IPS-18a (cell line): ENCODE data around the gene MIER2.

ENCODE experiments used
- H3K27ac ChIP-seq: one replicate; pipeline ENCODE4 v1.5.1; 2013; ENCODE audit warnings: low read length
- H3K27me3 ChIP-seq: one replicate; pipeline ENCODE4 v1.6.1; 2013; ENCODE audit warnings: mild to moderate bottlenecking, low read length; ENCODE audit not compliant: control insufficient read depth, insufficient read depth
- H3K36me3 ChIP-seq: one replicate; pipeline ENCODE4 v1.6.1; 2013; ENCODE audit warnings: low read depth, low read length; ENCODE audit not compliant: control insufficient read depth
- H3K4me1 ChIP-seq: one replicate; pipeline ENCODE4 v1.6.1; 2013; ENCODE audit warnings: low read depth, low read length; ENCODE audit not compliant: control insufficient read depth
- H3K4me3 ChIP-seq: one replicate; pipeline ENCODE4 v1.5.1; 2013; ENCODE audit warnings: low read length
- H3K9ac ChIP-seq: one replicate; pipeline ENCODE4 v1.6.1; 2013; ENCODE audit warnings: mild to moderate bottlenecking, low read length, moderate library complexity
- H3K9me3 ChIP-seq: one replicate; pipeline ENCODE4 v1.6.1; 2013; ENCODE audit warnings: low read depth, low read length; ENCODE audit not compliant: control insufficient read depth

Gene MIER2

DNA sequence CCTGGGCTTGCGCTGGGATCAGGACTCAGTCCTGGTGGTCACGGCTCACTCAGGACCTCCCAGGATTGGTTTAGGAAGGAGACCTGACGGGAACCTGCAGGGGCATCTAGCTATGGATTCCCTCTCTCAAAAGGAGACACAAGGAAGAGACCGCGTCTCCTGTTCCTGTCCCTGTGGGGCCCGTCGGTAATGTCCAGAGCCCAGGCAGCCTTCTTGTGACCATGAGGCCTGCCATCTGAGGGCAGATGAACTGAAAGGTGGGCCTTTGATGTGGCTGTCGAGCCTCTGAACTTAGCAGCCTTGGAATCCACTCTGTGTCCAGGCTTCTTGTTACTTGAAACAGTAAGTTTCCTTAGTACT, 31.5 kb upstream of the MIER2 start:
- no peaks in the 10 kb centered on the region for H3K9me3 ChIP-seq
- no peak overlapping the region for H3K9ac ChIP-seq
- H3K4me3 ChIP-seq = no peak overlapping the region
- no peaks in the 10 kb centered on the region for H3K27me3 ChIP-seq
- H3K27ac ChIP-seq = no peak overlapping the region
- no peaks in the 10 kb centered on the region for H3K36me3 ChIP-seq
- H3K4me1 ChIP-seq = no peaks in the 10 kb centered on the region

DNA sequence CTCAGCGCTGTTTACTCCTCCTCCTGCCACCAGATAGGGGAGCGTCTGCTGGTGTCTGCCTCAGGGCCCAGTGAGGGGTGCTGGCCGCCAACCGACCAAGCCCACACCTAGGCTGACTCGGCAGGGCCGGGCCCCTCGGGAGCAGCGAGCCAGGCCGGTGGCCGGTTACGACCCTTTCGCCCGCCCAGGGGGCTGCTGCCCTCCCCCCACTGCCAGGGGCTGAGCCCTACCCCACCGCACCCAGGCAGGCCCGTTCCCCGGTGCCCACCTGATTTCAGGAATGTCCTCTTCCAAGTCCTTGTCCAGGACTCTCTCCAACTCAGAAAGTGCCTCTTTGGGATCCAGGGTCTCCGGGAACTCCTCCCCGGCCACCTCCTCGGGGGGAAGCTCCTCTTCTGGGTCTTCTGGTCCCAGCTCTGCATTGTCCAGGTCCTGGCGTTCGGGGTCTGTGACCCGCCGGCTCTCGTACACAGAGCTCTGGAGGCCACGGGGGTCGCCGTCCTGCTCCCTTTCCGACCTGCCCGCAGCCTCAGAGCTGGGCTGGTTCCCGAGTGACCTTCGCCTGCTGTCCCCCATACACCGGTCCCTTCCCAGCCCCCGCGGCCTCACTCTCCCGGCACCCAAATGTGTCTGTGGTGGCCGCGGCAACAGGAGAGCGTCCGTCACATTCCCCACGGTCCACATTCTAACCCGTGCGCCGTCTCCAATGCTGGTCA, 31.0 kb upstream of the MIER2 start:
- Histone ChIP-seq H3K9ac (no peak overlapping the region), H3K9me3 (no peaks in the 10 kb centered on the region), H3K27me3 (no peaks in the 10 kb centered on the region), H3K4me1 (no peaks in the 10 kb centered on the region), H3K4me3 (no peak overlapping the region), H3K36me3 (no peaks in the 10 kb centered on the region), H3K27ac (no peak overlapping the region)

DNA sequence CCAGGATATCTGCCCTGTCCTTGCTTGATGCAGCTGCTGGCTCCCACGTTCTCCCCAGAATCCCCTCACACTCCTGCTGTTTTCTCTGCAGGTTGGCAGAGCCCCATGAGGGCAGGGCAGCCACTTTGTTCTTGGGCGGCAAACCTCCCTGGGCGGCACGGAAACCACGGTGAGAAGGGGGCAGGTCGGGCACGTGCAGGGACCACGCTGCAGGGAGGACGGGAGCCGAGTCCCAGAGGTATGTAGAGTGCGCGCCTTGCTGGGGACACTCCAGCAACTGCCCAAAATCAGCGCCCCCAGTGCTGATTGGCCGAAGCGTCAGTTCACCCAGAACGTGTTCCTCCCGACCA, 30.3 kb upstream of the MIER2 start:
- H3K27me3 ChIP-seq = no peaks in the 10 kb centered on the region
- no peaks in the 10 kb centered on the region for H3K4me1 ChIP-seq
- H3K9me3 ChIP-seq = no peaks in the 10 kb centered on the region
- H3K9ac ChIP-seq = no peak overlapping the region
- no peak overlapping the region for H3K4me3 ChIP-seq
- no peak overlapping the region for H3K27ac ChIP-seq
- H3K36me3 ChIP-seq = no peaks in the 10 kb centered on the region

DNA sequence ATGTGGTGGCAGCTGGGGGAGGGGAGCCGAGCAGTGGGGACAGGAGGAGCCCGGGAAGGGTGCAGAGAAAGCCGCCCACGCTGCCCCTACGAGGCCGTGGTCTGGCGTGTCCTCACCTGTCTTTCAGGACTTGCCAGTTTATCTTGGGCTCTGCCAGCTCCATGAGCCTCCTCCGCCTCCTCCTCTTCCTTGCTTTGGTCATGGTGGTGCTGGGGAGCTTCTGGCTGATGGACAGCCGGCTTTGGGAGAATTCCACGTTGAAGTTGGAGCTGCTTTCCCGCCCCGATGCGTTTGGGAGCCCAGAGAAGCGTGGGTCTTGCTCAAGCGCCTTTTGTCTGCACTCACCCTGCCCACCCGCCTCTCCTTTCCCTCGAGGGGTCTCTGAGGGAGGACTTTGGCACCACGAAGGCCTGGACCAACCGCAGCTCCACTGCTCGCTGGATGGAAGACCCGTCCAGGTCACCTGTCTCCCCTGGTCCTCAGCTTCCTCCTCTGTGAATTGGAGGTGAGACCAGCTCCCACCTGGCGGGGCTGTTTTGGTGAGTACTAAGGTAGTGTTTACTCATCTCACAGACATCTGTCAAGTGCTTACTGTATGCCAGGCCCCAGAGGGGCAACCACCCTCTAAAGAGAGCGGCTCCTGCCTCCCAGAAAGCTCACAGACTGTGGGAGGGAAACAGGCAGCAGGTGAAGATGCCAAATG, 29.7 kb upstream of the MIER2 start:
- Histone ChIP-seq H3K27ac (no peak overlapping the region), H3K4me3 (no peak overlapping the region), H3K9ac (no peak overlapping the region), H3K4me1 (no peaks in the 10 kb centered on the region), H3K27me3 (no peaks in the 10 kb centered on the region), H3K36me3 (no peaks in the 10 kb centered on the region), H3K9me3 (no peaks in the 10 kb centered on the region)

DNA sequence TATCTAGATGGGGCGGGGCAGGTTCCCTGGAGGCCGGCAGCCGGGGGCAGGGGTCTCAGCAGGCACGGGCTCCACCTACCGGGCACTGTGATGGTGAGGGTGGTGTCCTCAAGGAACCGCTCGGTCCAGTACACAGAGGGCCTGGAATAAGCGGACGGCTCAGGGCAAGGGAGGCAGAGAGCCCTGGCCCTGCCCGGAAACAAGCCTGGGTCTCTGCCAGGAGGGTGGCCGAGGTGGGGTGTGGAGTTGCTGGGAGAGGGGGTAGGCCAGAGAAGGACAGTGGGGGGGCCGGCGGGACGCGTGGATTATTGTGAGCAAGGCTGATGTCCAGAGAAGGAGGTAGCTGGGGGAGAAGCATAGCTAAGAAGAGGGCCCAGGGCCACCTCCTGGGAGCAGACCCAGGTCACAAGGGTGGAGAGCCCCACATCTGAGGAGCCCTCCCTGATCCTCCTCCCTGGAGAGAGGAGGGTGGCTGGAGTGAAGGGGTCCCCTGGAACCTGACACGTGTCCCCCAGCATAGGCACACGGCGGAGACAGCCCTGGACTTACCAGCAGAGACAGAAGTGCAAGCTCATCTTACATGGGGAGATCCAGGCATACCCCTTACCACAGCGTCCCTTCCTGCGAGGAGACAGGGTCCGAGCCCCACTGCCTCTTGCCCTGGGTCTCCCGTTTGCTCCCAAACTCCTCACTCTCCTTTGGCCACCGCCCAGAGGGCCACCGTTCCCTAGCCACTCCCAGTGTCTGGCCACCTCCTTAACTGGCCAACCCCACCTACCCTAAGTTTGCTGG, 29.0 kb upstream of the MIER2 start:
- no peak overlapping the region for H3K9ac ChIP-seq
- H3K36me3 ChIP-seq = no peaks in the 10 kb centered on the region
- H3K9me3 ChIP-seq = no peaks in the 10 kb centered on the region
- H3K4me3 ChIP-seq = no peak overlapping the region
- H3K27ac ChIP-seq = no peak overlapping the region
- no peaks in the 10 kb centered on the region for H3K4me1 ChIP-seq
- no peaks in the 10 kb centered on the region for H3K27me3 ChIP-seq

DNA sequence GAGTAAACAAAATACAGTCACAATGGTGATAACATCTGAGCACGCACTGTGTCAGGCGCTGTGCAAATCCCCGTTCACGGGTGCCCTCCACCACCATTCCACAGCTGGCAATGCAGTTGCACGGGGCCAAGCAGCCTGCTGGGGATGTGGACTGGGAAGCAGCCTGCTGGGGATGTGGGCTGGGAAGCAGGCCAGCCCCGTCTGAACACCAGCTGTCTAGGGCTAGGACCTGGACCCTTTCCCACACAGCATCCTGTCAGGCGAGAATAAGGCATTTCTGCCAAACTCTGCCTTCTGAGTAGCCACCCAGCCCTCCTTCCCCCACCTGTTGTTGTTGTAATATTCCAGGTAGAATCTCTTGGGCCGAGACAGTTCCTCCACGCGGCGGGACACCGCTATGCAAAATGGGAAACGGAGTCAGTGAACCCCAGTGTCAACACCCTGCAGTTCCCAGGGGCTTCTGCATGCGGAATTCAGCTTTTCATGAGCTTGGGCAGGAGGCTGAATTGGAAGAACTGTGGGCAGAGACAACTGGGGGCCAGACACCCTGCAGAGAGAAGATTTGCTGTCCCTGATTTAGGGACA, 27.8 kb upstream of the MIER2 start:
- Histone ChIP-seq H3K4me1 (no peaks in the 10 kb centered on the region), H3K9ac (no peak overlapping the region), H3K27me3 (no peaks in the 10 kb centered on the region), H3K4me3 (no peak overlapping the region), H3K9me3 (no peaks in the 10 kb centered on the region), H3K36me3 (no peaks in the 10 kb centered on the region), H3K27ac (no peak overlapping the region)

DNA sequence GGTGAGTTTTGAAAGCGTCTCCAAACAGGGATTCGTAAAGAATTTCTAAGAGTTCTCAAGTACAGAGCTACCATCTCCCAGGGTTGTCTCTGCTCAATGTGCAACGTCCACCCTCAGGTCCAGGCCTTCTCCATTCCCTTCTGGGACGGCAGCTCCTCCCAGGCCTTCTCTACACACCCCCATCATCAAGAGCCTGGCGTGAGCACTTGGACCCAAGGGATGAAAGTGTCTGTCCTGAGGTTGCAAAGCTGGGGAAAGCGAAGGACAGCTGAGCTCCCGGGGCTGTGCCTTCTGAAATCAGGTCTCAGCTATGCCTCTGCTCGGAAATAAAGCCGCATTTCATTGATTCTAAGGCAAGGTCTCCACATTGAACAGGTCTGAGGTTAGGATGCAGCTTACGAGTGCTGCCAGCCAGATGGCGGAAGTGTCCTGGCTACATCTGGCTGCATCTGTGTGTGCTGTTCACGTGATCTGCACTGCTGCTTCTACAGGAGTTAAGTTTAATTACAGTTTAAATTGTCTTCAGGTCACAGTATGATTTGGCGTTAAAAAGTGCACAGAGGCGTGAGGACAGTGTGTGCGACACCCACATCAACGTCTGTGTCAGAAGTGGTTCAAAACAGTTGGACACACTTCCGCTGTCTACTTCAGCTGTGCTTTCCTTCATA, 27.0 kb upstream of the MIER2 start:
- no peaks in the 10 kb centered on the region for H3K4me1 ChIP-seq
- no peak overlapping the region for H3K4me3 ChIP-seq
- H3K9me3 ChIP-seq = no peaks in the 10 kb centered on the region
- no peaks in the 10 kb centered on the region for H3K27me3 ChIP-seq
- no peak overlapping the region for H3K9ac ChIP-seq
- H3K27ac ChIP-seq = no peak overlapping the region
- H3K36me3 ChIP-seq = no peaks in the 10 kb centered on the region

DNA sequence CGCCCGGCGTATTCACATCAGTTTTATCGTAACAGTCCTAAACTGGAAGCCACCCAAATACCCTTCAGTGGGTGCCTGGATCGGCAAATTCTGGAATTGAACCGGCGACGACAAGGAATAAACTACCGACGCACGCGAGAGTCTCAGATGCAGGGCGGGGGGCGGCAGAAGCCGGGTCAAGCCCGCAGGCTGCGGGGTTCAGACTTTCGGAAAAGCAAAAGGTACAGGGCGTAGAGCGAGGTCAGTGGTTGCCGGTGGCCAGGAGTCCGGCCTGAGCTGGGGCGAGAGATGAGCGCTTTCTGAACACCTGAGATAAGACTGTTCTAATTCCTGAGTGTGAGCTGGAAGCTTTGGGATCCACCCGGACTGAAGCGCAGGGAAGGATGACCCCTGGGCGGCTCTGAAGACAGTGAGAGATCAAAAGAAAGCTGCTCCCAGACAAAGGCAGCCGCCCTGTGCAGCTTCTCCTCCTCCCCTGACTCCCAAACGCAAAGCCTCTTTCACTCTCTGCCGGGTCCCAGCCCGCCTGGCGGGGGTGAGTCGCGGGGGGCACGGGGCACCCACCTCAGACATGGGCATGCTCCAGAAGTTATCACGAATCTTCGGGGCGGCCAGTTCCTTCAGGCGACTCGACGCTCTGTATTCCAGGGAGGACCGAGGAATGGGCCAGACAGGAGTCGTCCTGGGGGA, 26.2 kb upstream of the MIER2 start:
- H3K27ac ChIP-seq = no peak overlapping the region
- H3K36me3 ChIP-seq = no peaks in the 10 kb centered on the region
- no peaks in the 10 kb centered on the region for H3K27me3 ChIP-seq
- H3K9ac ChIP-seq = no peak overlapping the region
- H3K9me3 ChIP-seq = no peaks in the 10 kb centered on the region
- no peak overlapping the region for H3K4me3 ChIP-seq
- no peaks in the 10 kb centered on the region for H3K4me1 ChIP-seq

DNA sequence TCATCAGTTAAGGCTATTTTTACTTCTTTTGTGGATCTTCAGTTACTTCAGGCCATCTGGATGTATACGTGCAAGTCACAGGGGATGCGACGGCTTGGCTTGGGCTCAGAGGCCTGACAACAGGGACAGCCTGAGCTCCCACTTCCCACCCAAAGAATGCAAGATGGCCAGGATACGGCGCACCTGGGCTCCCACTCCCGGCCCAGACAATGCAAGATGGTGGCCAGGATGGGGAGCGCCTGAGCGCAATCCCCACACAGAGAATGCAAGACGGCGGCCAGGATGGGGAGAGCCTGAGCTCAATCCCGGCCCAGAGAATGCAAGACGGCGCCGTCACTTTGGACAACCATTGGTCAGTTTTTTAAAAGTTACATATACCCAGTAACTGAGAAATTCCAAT, 25.3 kb upstream of the MIER2 start:
- no peaks in the 10 kb centered on the region for H3K9me3 ChIP-seq
- no peaks in the 10 kb centered on the region for H3K36me3 ChIP-seq
- no peak overlapping the region for H3K27ac ChIP-seq
- no peak overlapping the region for H3K9ac ChIP-seq
- no peaks in the 10 kb centered on the region for H3K27me3 ChIP-seq
- no peaks in the 10 kb centered on the region for H3K4me1 ChIP-seq
- H3K4me3 ChIP-seq = no peak overlapping the region

DNA sequence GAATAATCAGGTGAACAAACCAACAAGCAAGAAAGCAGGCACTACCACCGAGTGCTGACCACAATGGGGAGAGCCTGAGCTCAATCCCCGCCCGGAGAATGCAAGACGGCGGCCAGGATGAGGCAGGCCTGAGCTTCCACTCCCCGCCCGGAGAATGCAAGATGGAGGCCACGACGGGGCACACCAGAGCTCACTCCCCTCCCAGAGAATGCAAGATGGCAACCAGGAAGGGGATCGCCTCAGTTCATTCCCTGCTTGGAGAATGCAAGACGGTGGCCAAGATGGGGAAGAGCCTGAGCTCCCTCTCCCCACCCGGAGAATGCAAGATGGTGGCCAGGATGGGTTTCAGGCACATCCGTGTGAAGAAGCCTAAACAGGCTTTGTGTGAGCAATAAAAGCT, 24.7 kb upstream of the MIER2 start:
- no peaks in the 10 kb centered on the region for H3K4me1 ChIP-seq
- no peaks in the 10 kb centered on the region for H3K27me3 ChIP-seq
- no peaks in the 10 kb centered on the region for H3K9me3 ChIP-seq
- H3K9ac ChIP-seq = no peak overlapping the region
- no peaks in the 10 kb centered on the region for H3K36me3 ChIP-seq
- H3K27ac ChIP-seq = no peak overlapping the region
- H3K4me3 ChIP-seq = no peak overlapping the region

DNA sequence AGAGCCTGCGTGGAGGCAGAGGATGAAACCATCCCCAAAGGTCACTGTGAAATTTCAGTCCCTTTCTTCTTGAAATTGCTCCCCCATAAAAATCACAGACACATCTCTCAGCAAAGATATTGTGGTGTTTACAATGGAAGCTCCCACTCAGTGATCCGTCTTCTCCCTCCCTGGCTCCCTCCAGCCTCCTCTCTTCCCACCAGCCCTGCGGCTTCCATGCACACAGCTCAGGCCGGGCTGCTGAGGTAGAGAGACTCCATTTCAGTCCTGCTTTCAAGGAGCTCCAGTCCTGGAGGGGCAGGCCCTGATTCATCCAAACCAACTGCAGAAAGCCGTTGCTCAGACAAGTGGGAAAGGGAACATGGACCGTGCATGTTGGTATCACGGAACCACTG, 24.0 kb upstream of the MIER2 start:
- Histone ChIP-seq H3K4me3 (no peak overlapping the region), H3K4me1 (no peaks in the 10 kb centered on the region), H3K36me3 (no peaks in the 10 kb centered on the region), H3K27ac (no peak overlapping the region), H3K9ac (no peak overlapping the region), H3K9me3 (no peaks in the 10 kb centered on the region), H3K27me3 (no peaks in the 10 kb centered on the region)
